Medulla oblongata (tissue), 1 donor: ENCODE data around the gene CD300A.
A peak's percentile ranks its signal among the peaks of the same experiment; 100 is the strongest.

Experiments used
- DNase-seq: peaks from one replicate; pipeline ENCODE4 v3.0.0-alpha.2; 2015; ENCODE audit errors: extremely low spot score

Gene CD300A

DNA sequence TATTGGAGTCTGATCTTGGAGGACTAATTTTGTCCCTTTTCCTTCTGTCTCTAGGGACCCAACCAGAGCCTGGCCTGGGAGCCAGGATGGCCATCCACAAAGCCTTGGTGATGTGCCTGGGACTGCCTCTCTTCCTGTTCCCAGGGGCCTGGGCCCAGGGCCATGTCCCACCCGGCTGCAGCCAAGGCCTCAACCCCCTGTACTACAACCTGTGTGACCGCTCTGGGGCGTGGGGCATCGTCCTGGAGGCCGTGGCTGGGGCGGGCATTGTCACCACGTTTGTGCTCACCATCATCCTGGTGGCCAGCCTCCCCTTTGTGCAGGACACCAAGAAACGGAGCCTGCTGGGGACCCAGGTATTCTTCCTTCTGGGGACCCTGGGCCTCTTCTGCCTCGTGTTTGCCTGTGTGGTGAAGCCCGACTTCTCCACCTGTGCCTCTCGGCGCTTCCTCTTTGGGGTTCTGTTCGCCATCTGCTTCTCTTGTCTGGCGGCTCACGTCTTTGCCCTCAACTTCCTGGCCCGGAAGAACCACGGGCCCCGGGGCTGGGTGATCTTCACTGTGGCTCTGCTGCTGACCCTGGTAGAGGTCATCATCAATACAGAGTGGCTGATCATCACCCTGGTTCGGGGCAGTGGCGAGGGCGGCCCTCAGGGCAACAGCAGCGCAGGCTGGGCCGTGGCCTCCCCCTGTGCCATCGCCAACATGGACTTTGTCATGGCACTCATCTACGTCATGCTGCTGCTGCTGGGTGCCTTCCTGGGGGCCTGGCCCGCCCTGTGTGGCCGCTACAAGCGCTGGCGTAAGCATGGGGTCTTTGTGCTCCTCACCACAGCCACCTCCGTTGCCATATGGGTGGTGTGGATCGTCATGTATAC lies 26.5 kb upstream of the CD300A start:
- no peak for DNase-seq

DNA sequence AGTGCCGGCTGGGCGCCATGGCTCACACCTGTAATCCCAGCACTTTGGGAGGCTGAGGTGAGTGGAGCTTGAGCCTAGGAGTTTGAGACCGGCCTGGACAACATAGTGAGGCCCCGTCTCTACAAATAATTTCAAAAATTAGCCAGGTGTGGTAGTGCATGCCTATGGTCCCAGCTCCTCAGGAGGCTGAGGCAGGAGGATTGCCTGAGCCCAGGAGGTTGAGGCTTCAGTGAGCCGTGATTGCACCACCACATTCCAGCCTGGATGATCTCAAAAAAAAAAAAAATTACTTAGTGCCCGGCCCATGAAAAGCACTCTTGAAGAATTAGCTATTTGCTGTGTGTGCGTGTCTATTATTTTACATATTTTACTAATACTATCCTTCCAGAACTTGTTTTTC lies 24.9 kb upstream of the CD300A start:
- DNase-seq, result no peak

DNA sequence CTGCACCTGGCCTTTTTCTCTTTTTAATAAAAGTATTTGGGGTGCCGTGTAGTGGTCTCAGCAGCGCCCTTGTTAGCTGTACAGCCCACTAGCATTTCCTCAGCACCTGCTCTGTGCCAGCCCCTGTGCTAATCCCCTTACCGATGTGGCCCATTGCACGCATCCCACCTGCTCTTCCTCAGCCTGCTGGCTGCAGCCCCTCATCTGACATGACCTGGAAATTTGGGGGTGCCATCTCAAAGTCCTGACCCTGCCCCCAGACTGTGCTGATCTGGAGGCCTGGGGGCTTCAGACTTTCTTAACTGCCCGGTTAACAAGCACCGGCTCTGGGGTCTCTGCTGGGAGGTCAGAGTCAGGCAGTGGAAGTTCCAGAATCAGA lies 24.2 kb upstream of the CD300A start:
- no peak for DNase-seq

DNA sequence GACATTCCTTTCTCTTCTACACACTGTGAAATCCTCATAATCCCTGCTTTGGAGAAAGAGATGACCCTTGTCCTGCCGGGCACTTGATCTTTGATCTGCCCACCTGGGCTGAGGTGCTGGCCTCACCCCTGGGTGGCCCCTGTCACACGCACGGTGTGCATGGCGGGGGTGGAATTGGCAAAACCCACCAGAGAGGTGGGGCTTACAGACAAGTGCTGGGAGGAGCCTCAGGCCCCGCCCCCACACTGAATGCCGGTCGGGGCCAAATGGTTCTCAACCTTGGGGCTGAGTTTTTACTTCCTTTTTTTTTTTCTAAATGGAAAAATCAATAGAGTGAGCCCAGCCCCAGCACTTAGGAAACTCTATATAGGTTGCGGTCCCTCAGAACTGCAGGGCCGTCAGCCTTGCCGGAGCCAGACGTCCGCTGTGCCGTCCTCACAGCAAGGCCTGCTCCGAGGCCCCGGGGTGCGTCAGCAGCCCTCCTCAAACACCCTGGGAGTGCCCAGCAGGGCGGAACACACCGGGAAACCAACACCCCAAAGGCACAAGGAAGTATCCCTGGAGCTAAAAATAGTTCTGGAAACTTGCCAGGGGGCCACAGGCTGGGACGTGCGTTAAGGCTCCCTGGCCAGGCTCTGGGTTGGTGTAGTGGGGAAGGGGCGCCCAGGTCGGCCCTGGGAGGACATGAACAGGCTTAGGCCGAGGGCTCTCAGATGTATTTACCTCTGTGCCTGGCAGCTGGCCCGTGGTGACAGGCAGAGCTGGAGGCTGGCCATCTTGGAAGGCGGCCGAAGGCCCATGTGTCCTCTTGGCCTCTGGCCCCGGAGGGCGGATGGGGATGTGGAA lies 23.5 kb upstream of the CD300A start:
- DNase-seq, result peak; percentile 90

DNA sequence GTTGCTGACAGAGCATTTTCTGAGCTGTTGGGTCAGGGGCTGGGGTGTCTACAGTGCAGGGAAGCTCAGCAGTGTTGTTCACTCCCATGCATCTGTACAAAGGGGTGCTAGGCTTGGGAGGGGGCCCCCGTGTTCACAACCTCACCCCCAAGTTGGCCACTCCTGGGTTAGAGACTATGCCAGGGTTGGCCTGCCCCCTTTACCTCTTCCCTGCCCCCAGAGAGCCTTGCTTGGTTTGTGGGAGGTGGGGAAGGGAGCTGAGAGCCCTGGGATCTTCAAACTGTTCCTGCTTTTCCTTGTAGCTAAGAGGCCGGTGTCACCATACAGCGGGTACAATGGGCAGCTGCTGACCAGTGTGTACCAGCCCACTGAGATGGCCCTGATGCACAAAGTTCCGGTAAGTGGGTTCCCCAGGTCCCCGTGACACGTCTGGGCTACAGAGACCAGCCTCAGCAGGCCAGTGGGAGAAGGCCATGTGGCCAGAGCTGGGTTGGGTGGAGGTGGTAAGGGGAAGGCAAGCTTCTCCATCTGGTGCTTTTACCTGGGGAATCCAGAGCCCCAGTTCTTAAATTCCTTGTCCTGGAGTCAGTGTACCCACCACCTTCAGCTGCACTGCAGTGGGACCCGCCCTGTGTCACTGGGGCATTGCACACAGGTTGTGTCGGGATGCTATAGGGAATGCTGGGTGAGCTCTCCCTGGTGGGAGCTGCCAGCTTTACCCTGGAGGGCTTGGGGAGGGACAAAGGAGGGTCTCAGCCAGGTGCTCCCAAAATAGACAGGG lies 22.7 kb upstream of the CD300A start:
- DNase-seq, result peak; percentile 50

DNA sequence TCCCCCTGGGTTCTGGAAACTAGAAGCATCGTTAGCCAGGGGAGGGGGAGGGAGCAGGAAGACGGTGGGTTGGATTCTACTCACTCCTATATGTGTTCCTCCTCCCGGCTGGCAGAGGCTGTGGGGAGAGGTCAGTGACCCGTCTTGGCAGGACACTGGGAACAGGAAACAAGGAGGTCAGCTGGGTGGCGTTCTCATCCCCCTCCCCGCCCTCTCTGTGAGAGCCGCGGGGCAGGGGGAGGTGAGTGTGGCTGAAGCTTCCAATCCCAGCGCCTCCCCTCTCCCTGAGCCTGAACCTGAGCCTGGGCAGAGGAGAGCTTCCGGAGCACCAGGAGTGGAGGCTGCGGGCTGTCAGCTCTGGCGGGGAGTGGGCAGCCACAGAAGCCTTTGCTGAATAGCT lies 22.0 kb upstream of the CD300A start:
- no peak for DNase-seq

DNA sequence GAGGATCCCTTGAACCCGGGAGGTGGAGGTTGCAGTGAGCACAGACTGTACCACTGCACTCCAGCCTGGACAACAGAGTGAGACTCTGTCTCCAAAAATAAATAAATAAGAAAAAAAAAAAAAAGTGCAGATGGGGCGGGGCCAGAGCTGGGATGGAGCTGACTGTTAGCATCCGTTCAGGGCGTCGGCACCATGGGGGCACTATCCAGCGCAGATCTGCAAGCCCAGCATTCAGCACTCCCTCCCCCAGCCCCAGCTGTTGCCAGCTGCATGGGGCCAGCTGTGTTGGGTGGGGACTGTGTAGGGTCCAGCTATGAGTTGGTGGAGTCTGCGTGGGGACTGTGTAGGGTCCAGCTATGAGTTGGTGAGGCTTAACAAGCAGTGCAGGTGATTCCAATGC lies 21.3 kb upstream of the CD300A start:
- no peak for DNase-seq

DNA sequence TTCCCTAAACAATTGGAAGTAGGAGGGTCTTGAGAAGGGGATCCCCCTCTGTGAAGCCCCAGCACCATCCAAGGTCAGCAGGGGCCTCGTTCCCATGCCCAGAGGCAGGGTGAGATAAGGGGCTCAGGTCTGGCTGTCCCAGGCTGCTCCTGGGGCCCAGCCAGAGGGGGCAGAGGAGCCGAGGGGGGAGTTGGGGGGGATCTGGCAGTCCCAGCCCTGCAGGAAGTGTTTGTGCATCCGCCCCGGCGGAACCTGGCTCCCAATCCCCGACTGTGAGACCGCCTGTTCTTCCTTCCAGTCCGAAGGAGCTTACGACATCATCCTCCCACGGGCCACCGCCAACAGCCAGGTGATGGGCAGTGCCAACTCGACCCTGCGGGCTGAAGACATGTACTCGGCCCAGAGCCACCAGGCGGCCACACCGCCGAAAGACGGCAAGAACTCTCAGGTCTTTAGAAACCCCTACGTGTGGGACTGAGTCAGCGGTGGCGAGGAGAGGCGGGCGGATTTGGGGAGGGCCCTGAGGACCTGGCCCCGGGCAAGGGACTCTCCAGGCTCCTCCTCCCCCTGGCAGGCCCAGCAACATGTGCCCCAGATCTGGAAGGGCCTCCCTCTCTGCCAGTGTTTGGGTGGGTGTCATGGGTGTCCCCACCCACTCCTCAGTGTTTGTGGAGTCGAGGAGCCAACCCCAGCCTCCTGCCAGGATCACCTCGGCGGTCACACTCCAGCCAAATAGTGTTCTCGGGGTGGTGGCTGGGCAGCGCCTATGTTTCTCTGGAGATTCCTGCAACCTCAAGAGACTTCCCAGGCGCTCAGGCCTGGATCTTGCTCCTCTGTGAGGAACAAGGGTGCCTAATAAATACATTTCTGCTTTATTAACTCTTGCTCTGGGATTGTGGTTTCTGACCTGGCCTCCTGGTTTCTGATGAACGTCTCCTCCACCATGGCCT lies 19.6 kb upstream of the CD300A start:
- DNase-seq, result peak; percentile 41

DNA sequence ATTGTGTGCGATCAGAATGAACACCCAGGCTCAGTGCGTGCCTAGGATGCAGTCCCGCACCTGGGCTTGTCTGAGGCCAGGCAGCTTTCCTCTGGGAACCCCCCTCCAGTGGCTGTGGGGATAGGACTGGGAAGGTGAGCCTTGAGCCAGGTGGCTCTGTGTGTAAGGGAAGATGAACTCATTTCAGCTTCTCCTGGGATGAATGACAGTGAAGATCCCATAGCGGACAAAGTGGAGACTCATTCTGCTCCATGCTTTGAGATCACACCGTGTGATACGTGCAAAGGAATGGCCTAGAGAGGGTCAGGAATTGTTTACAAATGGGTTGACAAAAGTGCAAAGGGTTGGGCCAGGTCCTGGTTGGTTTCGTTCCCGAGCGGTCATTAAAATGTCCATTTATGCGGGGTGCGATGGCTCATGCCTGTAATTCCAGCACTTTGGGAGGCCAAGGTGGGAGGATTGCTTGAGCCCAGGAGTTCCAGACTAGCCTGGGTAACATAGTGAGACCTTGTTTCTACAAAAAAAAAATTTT lies 18.7 kb upstream of the CD300A start:
- no peak for DNase-seq

DNA sequence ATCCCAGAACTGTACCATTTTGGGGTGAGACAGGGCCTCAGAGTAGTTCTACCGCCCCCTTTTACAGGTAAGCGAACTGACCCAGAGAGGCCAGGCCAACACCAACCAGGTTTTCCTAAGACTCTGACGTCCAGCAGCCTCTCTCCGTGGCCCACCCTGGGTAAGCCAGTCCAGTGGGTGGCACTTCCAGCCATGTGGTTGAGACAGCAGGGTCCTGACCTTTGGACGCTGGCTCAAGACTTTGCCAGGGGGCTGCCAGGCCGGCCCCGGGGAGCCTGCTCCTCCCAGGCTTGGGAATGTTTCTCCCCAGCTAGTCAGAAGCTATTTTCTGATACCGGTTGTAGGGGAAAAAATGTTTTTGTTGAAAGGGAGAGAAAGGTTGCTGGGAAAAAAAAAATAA lies 17.7 kb upstream of the CD300A start:
- no peak for DNase-seq

DNA sequence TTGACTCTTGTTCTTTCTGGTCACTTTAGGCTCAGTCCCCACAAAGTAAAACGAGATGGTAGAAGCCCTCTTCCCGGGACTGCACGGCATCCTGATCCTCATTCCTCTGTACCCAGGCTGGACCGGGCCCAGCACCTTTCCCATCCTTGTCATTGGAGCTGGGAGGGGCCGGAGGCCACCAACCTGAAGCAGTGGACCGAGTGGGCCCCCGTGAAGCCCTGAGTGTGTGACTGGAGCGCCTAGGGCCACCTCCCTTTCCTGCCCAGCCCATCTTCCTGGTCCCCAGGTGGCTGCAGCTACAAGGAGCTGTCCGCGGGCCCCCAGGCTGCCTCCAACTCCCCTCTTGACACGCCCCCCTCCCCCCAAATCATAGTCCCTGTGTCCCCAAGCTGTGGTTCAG lies 17.1 kb upstream of the CD300A start:
- DNase-seq, result no peak

DNA sequence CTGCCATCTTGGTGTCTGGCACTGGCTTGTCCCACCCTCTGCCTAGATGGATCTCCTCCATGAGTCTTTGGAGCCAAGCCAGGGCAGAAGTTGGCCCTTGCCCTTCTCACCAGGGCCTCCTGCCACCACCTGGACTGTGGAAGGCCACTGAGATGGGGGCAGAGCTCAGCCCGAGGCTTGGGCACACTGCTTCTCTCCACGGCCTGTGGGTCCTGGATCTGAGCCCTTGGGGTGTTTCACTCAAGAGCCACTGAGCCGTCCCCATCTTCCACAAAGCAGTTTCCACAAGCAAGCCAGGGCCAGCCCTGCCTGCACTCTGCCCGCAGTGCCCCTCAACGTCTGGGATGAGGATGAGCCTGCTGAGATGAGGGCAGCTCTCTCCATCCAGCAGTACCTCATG lies 16.7 kb upstream of the CD300A start:
- no peak for DNase-seq

DNA sequence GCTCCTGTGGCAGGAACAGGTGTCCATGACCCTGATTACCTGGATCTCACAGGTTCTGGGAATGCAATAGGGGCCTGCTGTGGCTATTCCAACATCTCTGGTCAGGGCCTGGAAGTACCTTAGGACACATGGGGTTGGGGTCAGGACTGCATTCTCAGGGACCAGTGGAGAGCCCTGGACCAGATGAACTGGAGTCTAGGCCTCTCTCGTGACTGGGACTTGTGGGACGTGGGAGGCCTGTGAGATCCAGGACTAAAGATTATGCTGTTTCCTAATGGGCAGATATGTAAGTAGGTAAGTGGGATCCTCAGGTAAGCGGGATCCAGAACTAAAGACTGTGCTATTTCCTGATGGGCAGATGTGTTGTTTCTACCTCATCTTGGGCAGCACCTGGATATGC lies 16.2 kb upstream of the CD300A start:
- DNase-seq, result no peak

DNA sequence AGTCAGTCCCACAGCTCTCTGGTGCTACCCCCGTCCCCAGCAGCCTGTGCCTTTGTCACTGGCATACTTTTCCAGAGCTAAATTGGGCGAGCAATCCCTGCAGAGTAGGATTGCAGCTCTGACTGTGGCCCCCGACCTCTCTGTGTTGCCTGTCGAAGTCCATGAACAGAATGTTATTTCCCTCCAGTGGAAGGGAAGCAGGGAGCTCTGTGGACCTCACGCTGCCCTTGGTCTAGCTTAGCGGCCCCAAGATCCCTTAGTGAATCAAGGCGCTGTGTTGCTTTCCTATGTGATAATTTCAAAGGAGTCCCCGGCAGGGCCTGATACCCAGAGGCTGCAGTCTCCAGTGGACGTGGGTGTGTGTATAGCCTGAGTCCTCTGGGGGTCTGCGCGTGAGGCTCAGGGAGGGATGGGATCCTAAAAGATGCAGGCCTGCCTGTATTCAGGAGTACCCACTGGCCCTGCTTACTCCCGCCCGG lies 15.5 kb upstream of the CD300A start:
- no peak for DNase-seq

DNA sequence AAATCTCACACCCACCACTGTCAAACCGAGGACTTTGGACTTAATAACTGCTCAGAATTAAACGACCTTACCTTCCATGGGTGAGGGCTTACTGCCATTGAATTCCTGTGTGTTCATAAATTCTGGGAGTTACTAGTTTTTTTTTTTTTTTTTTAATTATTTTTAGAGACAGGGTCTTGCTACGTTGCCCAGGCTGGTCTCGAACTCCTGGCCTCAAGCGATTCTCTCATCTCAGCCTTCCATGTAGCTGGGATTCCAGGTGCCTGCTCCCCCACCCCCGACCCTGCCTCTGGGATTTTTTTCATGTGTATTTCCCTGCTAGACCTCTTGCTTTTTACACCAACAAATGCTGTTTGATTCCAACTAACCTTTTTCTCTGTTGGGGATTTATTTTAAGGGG lies 14.9 kb upstream of the CD300A start:
- DNase-seq, result no peak

DNA sequence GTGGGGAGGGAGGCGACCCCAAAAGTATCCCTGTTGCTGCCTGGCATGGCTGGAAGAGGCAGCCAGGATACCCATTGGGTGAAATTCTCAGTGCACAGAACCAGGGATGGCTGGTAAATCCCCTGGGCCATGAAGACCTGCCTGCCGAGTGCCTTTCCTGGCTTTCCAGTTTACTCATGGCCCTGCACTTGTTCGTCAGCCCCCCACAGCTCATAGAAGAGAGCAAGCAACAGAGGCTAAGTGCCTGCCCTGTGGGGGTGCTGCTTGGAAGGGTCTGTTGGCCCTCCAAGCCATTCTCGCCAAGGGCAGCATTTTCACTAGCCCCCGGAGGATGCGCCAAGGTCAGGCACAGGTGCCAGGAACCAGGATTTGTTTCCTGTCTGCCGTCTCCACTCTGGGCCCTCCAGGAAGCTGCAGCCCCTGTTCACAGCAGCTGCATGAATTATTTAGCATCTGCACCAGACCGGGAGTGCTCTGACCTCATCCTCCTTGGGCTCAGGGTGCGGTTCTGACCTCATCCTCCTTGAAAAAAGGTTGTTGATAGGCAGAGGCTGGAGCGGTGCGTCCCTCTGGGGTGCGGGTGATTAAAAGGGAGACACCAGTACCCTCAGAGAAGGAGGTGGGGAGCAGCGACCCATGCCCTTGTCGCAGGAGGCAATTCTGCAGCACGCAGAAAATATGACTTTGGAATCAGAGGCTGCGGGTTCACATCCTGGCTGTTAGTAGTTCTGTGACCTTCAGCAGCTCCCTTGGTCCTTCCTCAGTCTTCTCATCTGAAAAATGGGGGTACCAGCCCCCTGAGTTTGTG lies 14.2 kb upstream of the CD300A start:
- DNase-seq, result no peak

DNA sequence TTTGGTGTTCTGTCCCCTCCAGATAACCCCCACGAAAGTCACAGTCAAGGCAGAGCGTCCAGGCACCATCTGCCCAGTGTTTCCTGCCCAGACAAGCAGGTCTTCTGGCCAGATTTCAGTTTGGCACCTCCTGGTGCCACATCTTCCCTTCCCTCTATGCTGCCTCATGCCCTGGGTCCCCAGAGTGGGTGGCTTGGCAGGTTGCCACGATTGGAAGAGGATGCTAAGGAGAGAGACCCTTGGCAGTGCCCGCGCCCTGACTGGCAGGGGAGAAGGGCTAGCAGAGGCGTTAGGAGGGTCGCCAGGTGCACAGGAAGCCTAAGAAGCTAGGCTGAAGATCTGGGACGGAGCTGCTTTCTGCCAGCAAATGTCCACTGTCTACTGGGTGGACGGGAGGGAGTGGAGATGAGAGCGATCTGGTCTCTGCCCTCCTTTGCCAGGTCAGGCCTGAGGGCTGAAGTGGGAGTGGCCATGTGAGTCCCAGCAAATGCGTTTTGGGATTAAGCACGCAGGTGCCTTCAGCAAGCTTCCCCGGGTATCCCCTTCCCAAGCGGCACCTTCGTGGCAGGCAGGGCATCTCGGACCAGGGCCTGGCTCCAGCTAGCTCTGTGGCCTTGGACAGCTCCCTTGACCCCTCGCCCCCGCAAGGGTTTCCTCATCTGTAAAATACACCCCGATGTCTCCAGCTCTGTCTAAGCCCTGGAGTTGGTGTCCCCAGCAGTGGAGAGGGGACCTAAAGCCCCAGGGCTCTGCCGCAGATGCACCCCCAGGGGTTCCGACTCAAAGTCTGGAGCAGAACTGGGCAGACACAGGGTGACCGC lies 13.4 kb upstream of the CD300A start:
- DNase-seq, result no peak

DNA sequence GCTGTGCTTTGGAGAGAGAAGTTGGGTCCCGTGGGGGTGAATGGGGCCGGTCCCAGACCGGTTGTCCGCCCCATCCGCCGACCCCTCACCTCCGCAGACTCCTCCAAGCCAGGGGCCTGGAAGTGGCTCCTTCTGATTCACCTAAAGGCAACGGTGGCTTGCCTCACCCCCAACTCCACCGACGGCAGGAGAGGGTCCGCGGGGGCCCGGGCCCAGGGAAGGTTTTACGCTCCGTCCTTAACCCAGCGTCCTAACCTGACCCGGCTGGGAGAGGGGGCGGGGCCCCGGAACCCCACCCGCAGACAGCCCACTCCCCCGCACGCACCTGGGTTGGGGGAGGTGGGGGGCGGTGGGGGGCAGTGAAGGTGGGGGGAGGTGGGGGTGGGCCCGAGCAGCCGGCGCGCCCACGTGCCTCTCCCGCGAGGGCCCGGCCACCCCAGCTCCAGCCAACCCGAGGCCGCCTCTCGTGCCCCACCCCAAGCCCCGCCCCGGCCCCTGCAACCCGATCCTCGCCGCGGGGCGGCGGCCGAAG lies 12.7 kb upstream of the CD300A start:
- no peak for DNase-seq
